KOPT-K1 (cell line): ENCODE measurements around the gene IGFL1.
"Not testable (repeated sequence)": the region's sequence is repeated elsewhere in the genome, so short reads cannot be mapped to it uniquely, and the experiment has no call there.

Source experiments
- H3K27ac ChIP-seq: fragments of 200-600 bp; sonication (generic); 2 replicates; pipeline ENCODE4 v1.5.1; 2016; ENCODE audit warnings: antibody characterized with exemption, mild to moderate bottlenecking, low read depth, low read length; ENCODE audit not compliant: poor library complexity, severe bottlenecking
- H3K36me3 ChIP-seq: fragments of 200-600 bp; sonication (generic); 2 replicates; pipeline ENCODE4 v1.5.1; 2017; ENCODE audit warnings: antibody characterized with exemption, mild to moderate bottlenecking, low read length, moderate library complexity; ENCODE audit not compliant: insufficient read depth
- H3K9me3 ChIP-seq: fragments of 200-600 bp; sonication (generic); 2 replicates; pipeline ENCODE4 v1.5.1; 2017; ENCODE audit warnings: antibody characterized with exemption, low read length, mild to moderate bottlenecking; ENCODE audit not compliant: insufficient read depth, poor library complexity, severe bottlenecking

IGFL1 gene

GRCh38 chr19:46265217-46265828, 35.8 kb downstream of the IGFL1 start:
- H3K36me3 ChIP-seq = no peaks in the 10 kb centered on the region
- H3K9me3 ChIP-seq = no peaks in the 10 kb centered on the region
- no peak overlapping the region for H3K27ac ChIP-seq

DNA sequence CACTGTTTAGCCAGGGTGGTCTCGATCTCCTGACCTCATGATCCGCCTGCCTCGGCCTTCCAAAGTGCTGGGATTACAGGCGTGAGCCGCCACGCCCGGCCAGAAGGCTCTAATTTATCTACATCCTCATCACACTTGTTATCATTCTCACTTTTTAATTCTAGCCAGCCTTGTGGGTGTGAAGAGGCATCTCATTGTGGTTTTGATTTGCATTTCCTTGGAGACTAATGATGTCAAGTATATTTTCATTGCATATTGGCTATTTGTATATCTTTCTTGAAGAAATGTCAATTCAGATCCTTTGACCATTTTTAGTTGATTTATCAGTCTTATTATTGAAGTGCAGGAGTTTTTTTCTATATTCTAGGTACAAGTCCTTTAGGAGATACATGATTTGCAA, 39.6 kb downstream of the IGFL1 start:
- no peaks in the 10 kb centered on the region for H3K36me3 ChIP-seq
- no peaks in the 10 kb centered on the region for H3K9me3 ChIP-seq
- no peak overlapping the region for H3K27ac ChIP-seq

DNA sequence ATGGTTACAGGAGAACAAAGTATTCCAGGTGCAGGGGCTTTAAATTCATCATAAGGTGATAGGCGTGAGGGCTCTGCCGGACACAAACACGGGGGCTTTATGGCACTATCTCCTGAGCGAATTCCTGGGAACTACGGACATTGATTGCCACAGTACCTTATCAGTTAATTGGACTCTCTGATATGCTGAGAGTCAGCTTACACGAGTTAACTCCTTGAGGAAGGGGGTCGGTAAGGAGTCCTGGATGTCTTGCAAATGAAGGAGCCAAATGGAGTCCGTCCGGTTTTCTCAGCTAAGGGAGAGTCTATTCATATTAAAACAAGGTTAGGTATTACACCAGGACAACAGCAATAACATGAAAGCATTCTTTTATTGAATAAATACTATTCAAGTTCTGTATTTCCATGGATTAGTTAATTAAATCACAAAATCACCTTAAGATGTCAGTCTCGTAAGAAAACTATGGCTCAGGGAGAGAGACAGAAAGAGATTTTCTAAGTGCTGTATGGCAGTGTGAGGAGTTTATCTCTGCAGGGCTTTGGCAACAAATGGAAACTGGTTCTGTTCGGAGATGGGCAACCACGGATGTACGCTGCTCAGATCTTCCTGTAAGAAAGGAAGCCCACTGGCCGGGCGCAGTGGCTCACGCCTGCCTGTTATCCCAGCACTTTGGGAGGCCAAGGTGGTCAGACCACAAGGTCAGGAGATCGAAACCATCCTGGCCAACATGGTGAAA, 41.1 kb downstream of the IGFL1 start:
- Histone ChIP-seq H3K9me3 (no peaks in the 10 kb centered on the region), H3K27ac (no peak overlapping the region), H3K36me3 (no peaks in the 10 kb centered on the region)

DNA sequence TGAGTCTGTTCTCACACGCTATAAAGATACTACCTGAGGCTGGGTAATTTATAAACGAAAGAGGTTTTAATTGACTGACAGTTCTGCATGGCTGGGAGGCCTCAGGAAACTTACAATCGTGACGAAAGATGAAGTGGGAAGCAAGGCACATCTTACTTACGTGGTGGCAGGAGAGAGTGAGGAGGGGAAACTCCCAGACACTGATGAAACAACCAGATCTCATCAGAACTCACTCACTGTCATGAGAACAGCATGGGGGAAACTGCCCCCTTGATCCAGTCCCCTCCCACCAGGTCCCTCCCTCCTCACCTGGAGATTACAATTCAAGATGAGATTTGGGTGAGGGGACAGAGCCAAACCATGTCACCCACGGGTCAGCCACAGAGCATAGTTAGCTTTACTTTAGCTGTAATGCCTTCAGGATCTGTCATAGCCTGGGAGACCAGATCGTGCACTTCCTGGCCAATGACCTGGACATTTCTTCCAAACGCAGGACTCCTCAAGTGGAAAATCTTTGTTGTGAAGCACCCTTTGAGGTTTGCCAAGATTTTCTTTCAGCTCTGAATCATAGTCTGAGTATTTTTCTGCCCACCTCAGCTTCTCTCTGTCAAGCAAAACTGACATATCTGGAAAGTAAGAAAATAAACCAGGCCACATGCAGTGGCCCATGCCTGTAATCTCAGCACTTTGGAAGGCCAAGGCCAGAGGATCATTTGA, 42.1 kb downstream of the IGFL1 start:
- Histone ChIP-seq H3K36me3 (no peaks in the 10 kb centered on the region), H3K27ac (no peak overlapping the region), H3K9me3 (no peaks in the 10 kb centered on the region)

DNA sequence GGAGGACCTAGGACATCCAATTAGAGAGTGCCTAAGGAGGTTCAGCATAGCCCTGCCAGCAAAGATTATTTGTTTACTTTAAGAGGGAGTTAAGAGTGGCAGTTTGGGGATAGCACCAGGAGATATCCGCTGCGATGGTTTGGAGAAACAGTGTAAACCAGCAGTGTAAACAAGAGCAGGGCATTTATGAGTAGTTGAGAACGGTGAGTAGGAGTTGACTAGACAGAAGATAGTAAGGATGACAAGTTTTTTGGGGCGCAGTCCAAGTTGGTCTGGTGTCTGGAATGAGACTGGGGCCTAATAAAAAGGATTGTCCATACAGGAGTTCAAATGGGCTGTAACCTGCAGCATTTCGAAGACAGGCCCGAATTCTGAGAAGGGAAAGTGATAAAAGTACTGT, 44.4 kb downstream of the IGFL1 start:
- not testable (repeated sequence) for H3K9me3 ChIP-seq, H3K36me3 ChIP-seq, H3K27ac ChIP-seq

DNA sequence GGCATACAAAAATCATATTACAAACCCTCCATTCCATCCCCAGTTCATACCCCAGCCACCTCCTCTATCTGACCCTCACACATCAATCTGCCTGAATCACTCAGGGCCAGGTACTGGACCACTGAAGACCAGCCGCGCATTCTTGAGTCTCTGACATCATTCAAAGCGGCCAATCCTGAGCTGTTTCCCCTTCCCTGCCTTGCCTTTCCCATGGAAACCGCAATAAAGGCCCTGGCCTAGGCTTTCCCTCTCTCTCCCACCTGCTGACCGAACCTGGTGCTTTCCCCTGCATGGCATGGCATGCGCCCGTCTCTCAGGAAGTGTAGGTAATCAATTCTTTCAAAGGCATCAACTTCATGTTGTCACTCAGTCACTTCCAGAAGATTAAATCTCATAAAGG, 49.6 kb downstream of the IGFL1 start:
- H3K27ac ChIP-seq = no peak overlapping the region
- no peaks in the 10 kb centered on the region for H3K9me3 ChIP-seq
- no peaks in the 10 kb centered on the region for H3K36me3 ChIP-seq
